Measurements from ENCODE around the gene SERPINE1. TPM values are rescaled to one million over a fixed set of nuclear protein-coding genes. Genes with fewer than 3 reads are reported as not detected.

SERPINE1 gene
- total and polyA plus RNA-seq, 2 of the 13 experiments (the other 11 are each of a cell fraction or from before 2014, with no cell fraction given): 21.2 to 1,576 TPM

DNA sequence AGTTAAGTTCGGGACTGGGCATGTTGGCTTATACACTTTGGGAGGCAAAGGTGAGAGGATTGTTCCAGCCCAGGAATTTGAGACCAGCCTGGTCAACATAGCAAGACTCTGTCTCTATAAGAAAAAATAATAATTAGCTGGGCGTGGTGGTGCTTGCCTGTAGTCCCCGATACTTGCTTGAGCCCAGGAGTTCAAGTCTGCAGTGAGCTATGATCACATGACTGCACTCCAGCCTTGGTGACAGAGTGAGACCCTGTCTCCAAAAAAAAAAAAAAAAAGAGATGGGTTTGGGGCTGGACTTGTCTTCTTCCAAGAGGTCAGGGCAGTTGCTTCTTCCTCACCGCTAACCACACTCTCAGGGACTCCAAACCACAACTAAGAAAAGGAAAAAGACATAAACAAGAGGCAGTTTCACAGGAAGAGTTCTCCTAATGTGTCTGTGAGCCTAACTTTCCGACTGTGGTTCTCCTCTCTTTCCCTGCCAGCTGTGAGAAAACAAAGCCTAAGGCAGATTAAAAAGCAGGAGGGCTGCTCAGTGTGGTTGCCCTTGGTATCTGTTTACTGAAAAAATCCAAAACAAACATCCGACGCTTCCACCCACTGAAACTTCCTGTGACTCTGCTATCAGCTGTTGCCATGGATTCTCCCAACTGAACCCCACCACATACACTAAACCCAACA is 2.4 kb upstream of the SERPINE1 start (continued):
- TF ChIP-seq, protein P1, sequence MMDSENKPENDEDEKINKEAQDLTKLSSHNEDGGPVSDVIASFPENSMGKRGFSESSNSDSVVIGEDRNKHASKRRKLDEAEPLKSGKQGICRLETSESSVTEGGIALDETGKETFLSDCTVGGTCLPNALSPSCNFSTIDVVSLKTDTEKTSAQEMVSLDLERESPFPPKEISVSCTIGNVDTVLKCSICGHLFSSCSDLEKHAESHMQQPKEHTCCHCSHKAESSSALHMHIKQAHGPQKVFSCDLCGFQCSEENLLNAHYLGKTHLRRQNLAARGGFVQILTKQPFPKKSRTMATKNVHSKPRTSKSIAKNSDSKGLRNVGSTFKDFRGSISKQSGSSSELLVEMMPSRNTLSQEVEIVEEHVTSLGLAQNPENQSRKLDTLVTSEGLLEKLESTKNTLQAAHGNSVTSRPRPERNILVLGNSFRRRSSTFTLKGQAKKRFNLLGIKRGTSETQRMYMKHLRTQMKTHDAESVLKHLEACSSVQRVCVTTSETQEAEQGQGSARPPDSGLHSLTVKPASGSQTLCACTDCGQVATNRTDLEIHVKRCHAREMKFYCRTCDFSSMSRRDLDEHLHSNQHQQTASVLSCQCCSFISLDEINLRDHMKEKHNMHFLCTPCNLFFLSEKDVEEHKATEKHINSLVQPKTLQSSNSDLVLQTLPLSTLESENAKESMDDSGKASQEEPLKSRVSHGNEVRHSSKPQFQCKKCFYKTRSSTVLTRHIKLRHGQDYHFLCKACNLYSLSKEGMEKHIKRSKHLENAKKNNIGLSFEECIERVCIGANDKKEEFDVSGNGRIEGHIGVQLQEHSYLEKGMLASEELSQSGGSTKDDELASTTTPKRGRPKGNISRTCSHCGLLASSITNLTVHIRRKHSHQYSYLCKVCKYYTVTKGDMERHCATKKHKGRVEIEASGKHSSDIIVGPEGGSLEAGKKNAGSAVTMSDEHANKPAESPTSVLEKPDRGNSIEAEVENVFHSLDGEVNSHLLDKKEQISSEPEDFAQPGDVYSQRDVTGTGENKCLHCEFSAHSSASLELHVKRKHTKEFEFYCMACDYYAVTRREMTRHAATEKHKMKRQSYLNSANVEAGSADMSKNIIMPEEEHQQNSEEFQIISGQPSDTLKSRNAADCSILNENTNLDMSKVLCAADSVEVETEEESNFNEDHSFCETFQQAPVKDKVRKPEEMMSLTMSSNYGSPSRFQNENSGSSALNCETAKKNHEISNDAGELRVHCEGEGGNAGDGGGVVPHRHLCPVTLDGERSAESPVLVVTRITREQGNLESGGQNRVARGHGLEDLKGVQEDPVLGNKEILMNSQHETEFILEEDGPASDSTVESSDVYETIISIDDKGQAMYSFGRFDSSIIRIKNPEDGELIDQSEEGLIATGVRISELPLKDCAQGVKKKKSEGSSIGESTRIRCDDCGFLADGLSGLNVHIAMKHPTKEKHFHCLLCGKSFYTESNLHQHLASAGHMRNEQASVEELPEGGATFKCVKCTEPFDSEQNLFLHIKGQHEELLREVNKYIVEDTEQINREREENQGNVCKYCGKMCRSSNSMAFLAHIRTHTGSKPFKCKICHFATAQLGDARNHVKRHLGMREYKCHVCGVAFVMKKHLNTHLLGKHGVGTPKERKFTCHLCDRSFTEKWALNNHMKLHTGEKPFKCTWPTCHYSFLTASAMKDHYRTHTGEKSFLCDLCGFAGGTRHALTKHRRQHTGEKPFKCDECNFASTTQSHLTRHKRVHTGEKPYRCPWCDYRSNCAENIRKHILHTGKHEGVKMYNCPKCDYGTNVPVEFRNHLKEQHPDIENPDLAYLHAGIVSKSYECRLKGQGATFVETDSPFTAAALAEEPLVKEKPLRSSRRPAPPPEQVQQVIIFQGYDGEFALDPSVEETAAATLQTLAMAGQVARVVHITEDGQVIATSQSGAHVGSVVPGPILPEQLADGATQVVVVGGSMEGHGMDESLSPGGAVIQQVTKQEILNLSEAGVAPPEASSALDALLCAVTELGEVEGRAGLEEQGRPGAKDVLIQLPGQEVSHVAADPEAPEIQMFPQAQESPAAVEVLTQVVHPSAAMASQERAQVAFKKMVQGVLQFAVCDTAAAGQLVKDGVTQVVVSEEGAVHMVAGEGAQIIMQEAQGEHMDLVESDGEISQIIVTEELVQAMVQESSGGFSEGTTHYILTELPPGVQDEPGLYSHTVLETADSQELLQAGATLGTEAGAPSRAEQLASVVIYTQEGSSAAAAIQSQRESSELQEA (CRISPR knock-in tag; IDR thresholded peaks at IDR 0.05; ENCODE audit: not compliant biosample characterization): no peak
- no peak for TF ChIP-seq TBL1XR1 (IDR thresholded peaks at IDR 0.05; ENCODE audit: borderline replicate concordance, low read length, partially characterized antibody)
- TF ChIP-seq ELF1 (CRISPR knock-in tag; IDR thresholded peaks at IDR 0.05): peak; percentile 40; the same call in 1 of the 2 replicates
- TF ChIP-seq, protein P2, sequence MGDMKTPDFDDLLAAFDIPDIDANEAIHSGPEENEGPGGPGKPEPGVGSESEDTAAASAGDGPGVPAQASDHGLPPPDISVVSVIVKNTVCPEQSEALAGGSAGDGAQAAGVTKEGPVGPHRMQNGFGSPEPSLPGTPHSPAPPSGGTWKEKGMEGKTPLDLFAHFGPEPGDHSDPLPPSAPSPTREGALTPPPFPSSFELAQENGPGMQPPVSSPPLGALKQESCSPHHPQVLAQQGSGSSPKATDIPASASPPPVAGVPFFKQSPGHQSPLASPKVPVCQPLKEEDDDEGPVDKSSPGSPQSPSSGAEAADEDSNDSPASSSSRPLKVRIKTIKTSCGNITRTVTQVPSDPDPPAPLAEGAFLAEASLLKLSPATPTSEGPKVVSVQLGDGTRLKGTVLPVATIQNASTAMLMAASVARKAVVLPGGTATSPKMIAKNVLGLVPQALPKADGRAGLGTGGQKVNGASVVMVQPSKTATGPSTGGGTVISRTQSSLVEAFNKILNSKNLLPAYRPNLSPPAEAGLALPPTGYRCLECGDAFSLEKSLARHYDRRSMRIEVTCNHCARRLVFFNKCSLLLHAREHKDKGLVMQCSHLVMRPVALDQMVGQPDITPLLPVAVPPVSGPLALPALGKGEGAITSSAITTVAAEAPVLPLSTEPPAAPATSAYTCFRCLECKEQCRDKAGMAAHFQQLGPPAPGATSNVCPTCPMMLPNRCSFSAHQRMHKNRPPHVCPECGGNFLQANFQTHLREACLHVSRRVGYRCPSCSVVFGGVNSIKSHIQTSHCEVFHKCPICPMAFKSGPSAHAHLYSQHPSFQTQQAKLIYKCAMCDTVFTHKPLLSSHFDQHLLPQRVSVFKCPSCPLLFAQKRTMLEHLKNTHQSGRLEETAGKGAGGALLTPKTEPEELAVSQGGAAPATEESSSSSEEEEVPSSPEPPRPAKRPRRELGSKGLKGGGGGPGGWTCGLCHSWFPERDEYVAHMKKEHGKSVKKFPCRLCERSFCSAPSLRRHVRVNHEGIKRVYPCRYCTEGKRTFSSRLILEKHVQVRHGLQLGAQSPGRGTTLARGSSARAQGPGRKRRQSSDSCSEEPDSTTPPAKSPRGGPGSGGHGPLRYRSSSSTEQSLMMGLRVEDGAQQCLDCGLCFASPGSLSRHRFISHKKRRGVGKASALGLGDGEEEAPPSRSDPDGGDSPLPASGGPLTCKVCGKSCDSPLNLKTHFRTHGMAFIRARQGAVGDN (CRISPR knock-in tag; IDR thresholded peaks at IDR 0.05): no peak
- no peak for TF ChIP-seq RBM22 (optimal IDR thresholded peaks at IDR 0.05; ENCODE audit: low read length)
- no peak for TF ChIP-seq ZFAT (CRISPR knock-in tag; conservative IDR thresholded peaks at IDR 0.05)
- TF ChIP-seq REXO4 (CRISPR knock-in tag; IDR thresholded peaks at IDR 0.05; ENCODE audit: borderline replicate concordance): no peak
- TF ChIP-seq NFATC3 (CRISPR knock-in tag; IDR thresholded peaks at IDR 0.05): no peak
- no peak for TF ChIP-seq JUN (CRISPR knock-in tag; IDR thresholded peaks at IDR 0.05)
- no peak for TF ChIP-seq ZNF367 (CRISPR knock-in tag; IDR thresholded peaks at IDR 0.05; ENCODE audit: borderline replicate concordance)
- TF ChIP-seq ZNF720 (CRISPR knock-in tag; IDR thresholded peaks at IDR 0.05): no peak
- no peak for TF ChIP-seq ZNF224 (CRISPR knock-in tag; IDR thresholded peaks at IDR 0.05)
- TF ChIP-seq, protein P3, sequence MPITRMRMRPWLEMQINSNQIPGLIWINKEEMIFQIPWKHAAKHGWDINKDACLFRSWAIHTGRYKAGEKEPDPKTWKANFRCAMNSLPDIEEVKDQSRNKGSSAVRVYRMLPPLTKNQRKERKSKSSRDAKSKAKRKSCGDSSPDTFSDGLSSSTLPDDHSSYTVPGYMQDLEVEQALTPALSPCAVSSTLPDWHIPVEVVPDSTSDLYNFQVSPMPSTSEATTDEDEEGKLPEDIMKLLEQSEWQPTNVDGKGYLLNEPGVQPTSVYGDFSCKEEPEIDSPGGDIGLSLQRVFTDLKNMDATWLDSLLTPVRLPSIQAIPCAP (CRISPR knock-in tag; IDR thresholded peaks at IDR 0.05; ENCODE audit: low read depth): no peak
- TF ChIP-seq, protein P4, sequence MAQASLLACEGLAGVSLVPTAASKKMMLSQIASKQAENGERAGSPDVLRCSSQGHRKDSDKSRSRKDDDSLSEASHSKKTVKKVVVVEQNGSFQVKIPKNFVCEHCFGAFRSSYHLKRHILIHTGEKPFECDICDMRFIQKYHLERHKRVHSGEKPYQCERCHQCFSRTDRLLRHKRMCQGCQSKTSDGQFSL (CRISPR knock-in tag; IDR thresholded peaks at IDR 0.05): no peak

All from HepG2 (cell line).